Fibroblast of lung (primary cell): ENCODE measurements around the gene MYOT. TPM values are rescaled to one million over a fixed set of nuclear protein-coding genes. Genes with fewer than 3 reads are reported as not detected.
A peak's percentile ranks its signal among the peaks of the same experiment; 100 is the strongest.

ENCODE experiments used
- DNase-seq, 2 donors: peaks; one replicate each; pipeline versions ENCODE4 v3.0.0 to v3.0.0-alpha.2; 2010; ENCODE audit warnings: low read depth in 2 of 2
- H2AFZ ChIP-seq: 2 replicates; pipeline ENCODE4 v1.5.1; 2012; ENCODE audit warnings: low read length, control low read depth, inconsistent platforms
- H3K27ac ChIP-seq: 2 replicates; pipeline ENCODE4 v1.5.1; 2011; ENCODE audit warnings: low read length, control low read depth; ENCODE audit not compliant: insufficient read depth
- H3K27me3 ChIP-seq: 2 replicates; pipeline ENCODE4 v1.5.1; 2011; ENCODE audit warnings: mild to moderate bottlenecking, low read length; ENCODE audit not compliant: control insufficient read depth, insufficient read depth
- H3K36me3 ChIP-seq: 2 replicates; pipeline ENCODE4 v1.5.1; 2011; ENCODE audit warnings: low read length; ENCODE audit not compliant: control insufficient read depth, insufficient read depth
- H3K4me1 ChIP-seq: 2 replicates; pipeline ENCODE4 v1.5.1; 2011; ENCODE audit warnings: low read length; ENCODE audit not compliant: control insufficient read depth, insufficient read depth; ENCODE audit errors: extremely low read depth
- H3K4me2 ChIP-seq: 2 replicates; pipeline ENCODE4 v1.5.1; 2011; ENCODE audit warnings: low read length, control low read depth; ENCODE audit not compliant: insufficient read depth; ENCODE audit errors: extremely low read depth
- H3K4me3 ChIP-seq, 4 experiments: fragments of 200-600 bp in 1 of 4; sonication (generic) in 1 of 4; replicated peaks in 1 of 4; 2 replicates each; pipeline ENCODE4 v1.5.1; 2011 to 2016; ENCODE audit warnings: low read length in 4 of 4, low read depth in 3 of 4, mild to moderate bottlenecking in 3 of 4, control low read depth in 2 of 4, inconsistent platforms in 1 of 4, mixed read lengths in 1 of 4; ENCODE audit not compliant: insufficient read depth in 1 of 4; ENCODE audit errors: control extremely low read depth in 1 of 4
- H3K79me2 ChIP-seq: 2 replicates; pipeline ENCODE4 v1.5.1; 2012; ENCODE audit warnings: mild to moderate bottlenecking, low read length, inconsistent platforms; ENCODE audit not compliant: control insufficient read depth, insufficient read depth
- H3K9ac ChIP-seq: 2 replicates; pipeline ENCODE4 v1.5.1; 2011; ENCODE audit warnings: mild to moderate bottlenecking, low read length, control low read depth; ENCODE audit not compliant: insufficient read depth
- H3K9me3 ChIP-seq: 2 replicates; pipeline ENCODE4 v1.5.1; 2012; ENCODE audit warnings: low read depth, low read length; ENCODE audit not compliant: control insufficient read depth, insufficient read depth
- H4K20me1 ChIP-seq: 2 replicates; pipeline ENCODE4 v1.5.1; 2011; ENCODE audit warnings: low read length; ENCODE audit not compliant: control insufficient read depth, insufficient read depth; ENCODE audit errors: extremely low read depth
- EZH2 ChIP-seq: IDR thresholded peaks from 2 replicates; pipeline ENCODE4 v1.5.1; 2012; ENCODE audit warnings: low read length, control low read depth, mild to moderate bottlenecking; ENCODE audit errors: missing control alignments
- polyA plus RNA-seq, 2 donors: library from polyadenylated mRNA; depleted of rRNA in 1 of 2; stranded (reverse) in 1 of 2; unstranded in 1 of 2; fragments of >200 nt; gene quantifications; 2 replicates each; pipeline ENCODE4 v1.2.1, GENCODE V29; 2011 to 2012; ENCODE audit warnings: missing spikeins in 1 of 2
- total RNA-seq: library from RNA; depleted of rRNA; stranded (reverse); fragments of >200 nt; gene quantifications from 2 replicates; pipeline ENCODE4 v1.2.1, GENCODE V29; 2014
- TF ChIP-seq, protein P1 (sequence below), 2 donors: IDR thresholded peaks in 1 of 2; conservative IDR thresholded peaks in 1 of 2; 1 replicate in 1 of 2; 2 replicates in 1 of 2; pipeline ENCODE4 v1.5.1; 2011 to 2012; ENCODE audit warnings: low read length in 2 of 2, control low read depth in 1 of 2, inconsistent platforms in 1 of 2, low read depth in 1 of 2, mild to moderate bottlenecking in 1 of 2

MYOT gene
- total and polyA plus RNA-seq, 2 donors (not counting 1 experiment from before 2014, with no cell fraction given) = not detected

DNA sequence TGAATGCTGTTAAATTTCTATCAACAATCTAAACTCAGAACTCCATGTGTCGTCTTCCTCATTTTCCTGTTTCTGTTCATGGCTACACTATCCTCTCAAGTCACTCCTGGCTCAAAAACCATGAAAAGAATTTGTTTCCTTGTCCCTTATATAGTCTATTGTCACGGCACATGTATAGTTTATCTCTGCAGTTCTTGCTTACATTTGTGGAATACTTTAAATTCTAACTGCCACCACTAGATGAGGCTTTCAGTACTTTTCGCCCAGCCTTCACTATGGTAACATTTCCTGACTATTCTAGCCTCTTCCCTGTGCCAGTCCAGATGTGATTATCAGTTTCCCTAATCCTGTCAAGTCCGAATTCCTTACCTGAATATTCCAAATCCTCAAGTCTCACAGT, 56.2 kb downstream of the MYOT start:
- TF ChIP-seq EZH2 = no peak
- TF ChIP-seq, protein P1, sequence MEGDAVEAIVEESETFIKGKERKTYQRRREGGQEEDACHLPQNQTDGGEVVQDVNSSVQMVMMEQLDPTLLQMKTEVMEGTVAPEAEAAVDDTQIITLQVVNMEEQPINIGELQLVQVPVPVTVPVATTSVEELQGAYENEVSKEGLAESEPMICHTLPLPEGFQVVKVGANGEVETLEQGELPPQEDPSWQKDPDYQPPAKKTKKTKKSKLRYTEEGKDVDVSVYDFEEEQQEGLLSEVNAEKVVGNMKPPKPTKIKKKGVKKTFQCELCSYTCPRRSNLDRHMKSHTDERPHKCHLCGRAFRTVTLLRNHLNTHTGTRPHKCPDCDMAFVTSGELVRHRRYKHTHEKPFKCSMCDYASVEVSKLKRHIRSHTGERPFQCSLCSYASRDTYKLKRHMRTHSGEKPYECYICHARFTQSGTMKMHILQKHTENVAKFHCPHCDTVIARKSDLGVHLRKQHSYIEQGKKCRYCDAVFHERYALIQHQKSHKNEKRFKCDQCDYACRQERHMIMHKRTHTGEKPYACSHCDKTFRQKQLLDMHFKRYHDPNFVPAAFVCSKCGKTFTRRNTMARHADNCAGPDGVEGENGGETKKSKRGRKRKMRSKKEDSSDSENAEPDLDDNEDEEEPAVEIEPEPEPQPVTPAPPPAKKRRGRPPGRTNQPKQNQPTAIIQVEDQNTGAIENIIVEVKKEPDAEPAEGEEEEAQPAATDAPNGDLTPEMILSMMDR (conservative IDR thresholded peaks at IDR 0.05 in 1 of 2, IDR thresholded peaks at IDR 0.05 in 1 of 2; ENCODE audit: low read depth in 1 of 2, low read length in 2 of 2) = peak in 1 of 2 donors; percentile 10
- H3K4me2 ChIP-seq = no peak overlapping the region
- H3K27ac ChIP-seq = no peak overlapping the region
- H3K4me1 ChIP-seq = no peaks in the 10 kb centered on the region
- no peak overlapping the region for H2AFZ ChIP-seq
- H3K9ac ChIP-seq = no peak overlapping the region
- peaks cover 2% of the 10 kb centered on the region for H3K36me3 ChIP-seq
- DNase-seq = peak; percentile 27 to 31
- no peaks in the 10 kb centered on the region for H3K27me3 ChIP-seq
- H3K9me3 ChIP-seq = no peaks in the 10 kb centered on the region
- no peaks in the 10 kb centered on the region for H4K20me1 ChIP-seq
- no peak overlapping the region for H3K4me3 ChIP-seq
- H3K79me2 ChIP-seq = no peaks in the 10 kb centered on the region

DNA sequence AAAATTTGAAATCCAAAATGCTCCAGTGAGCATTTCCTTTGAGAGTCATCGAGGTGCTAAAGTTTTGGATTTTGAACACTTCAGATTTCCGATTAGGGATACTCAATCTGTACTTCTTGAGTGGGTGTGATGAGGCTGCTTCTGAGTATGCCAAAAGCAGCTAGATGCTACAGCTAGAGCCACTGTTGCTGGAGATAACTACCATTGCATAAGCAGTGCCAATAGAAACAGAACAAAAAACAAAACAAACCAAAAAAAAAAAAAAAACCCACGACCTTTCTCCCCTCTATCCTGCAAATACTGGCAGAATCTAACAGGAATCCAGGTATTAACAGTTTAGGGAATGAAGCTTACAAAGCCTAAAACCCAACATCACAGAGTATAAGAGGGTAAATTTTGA, 65.1 kb downstream of the MYOT start:
- no peaks in the 10 kb centered on the region for H3K4me1 ChIP-seq
- H2AFZ ChIP-seq = no peak overlapping the region

DNA sequence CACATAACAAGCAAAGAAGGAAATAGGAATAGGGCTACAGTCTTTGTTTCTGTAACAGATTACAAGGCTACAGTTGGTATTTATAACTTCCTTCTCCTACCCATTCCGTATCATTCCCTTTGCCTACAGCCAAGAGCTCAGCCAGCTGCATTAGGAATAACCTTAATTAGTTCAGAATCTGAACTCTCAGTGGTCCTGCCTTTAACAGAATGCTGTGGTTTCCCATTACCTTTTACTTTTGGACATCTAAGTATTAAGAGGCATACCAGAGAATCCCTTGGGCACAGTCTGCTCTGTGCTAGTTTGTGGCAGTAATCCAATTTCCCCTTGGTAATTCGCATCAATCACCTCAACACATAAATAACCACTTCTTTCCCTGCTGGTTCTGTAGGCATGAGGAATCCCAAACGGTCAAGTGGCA, 65.8 kb downstream of the MYOT start:
- Histone ChIP-seq H3K4me2 (no peak overlapping the region), H2AFZ (no peak overlapping the region), H3K36me3 (peaks cover under 1% of the 10 kb centered on the region), H3K79me2 (no peaks in the 10 kb centered on the region), H3K27ac (no peak overlapping the region), H3K9ac (no peak overlapping the region), H3K9me3 (no peaks in the 10 kb centered on the region), H3K4me1 (no peaks in the 10 kb centered on the region), H4K20me1 (no peaks in the 10 kb centered on the region), H3K27me3 (no peaks in the 10 kb centered on the region), H3K4me3 (no peak overlapping the region)
- TF ChIP-seq EZH2 = no peak
- TF ChIP-seq, protein P1 (conservative IDR thresholded peaks at IDR 0.05 in 1 of 2, IDR thresholded peaks at IDR 0.05 in 1 of 2; ENCODE audit: low read depth in 1 of 2, low read length in 2 of 2) = no peak
- peak in 1 of 2 donors; percentile 54 for DNase-seq

More for the DNA sequence above, 65.1 kb downstream of the MYOT start:
- Histone ChIP-seq H4K20me1 (no peaks in the 10 kb centered on the region), H3K36me3 (peaks cover 2% of the 10 kb centered on the region), H3K9ac (no peak overlapping the region), H3K4me2 (no peak overlapping the region), H3K79me2 (no peaks in the 10 kb centered on the region), H3K9me3 (no peaks in the 10 kb centered on the region), H3K4me3 (no peak overlapping the region), H3K27me3 (no peaks in the 10 kb centered on the region), H3K27ac (no peak overlapping the region)
- TF ChIP-seq EZH2 = no peak
- TF ChIP-seq, protein P1 (conservative IDR thresholded peaks at IDR 0.05 in 1 of 2, IDR thresholded peaks at IDR 0.05 in 1 of 2; ENCODE audit: low read depth in 1 of 2, low read length in 2 of 2) = no peak
- no peak for DNase-seq
